Spleen (tissue), 11 donors: ENCODE measurements around the gene BUB3. TPM values are rescaled to one million over a fixed set of nuclear protein-coding genes. Genes with fewer than 3 reads are reported as not detected.

Experiments used
- DNase-seq: peaks from one replicate; pipeline ENCODE4 v3.0.0-alpha.2; 2020
- H3K27ac ChIP-seq, 8 donors: fragments of 200-600 bp; sonication (generic) in 7 of 8; 1 replicate in 4 of 8; 2 replicates in 4 of 8; pipeline versions ENCODE4 v1.5.0 to v1.8.0; 2016 to 2021; ENCODE audit warnings: inconsistent platforms in 4 of 8, mild to moderate bottlenecking in 4 of 8, moderate library complexity in 1 of 8
- H3K27me3 ChIP-seq, 7 donors: fragments of 200-600 bp; sonication (generic) in 6 of 7; replicated peaks in 1 of 7; 1 replicate in 4 of 7; 2 replicates in 3 of 7; pipeline versions ENCODE4 v1.5.0 to v1.8.0; 2016 to 2021; ENCODE audit warnings: inconsistent platforms in 3 of 7, mild to moderate bottlenecking in 1 of 7
- H3K36me3 ChIP-seq, 6 donors: fragments of 200-600 bp; sonication (generic) in 5 of 6; 1 replicate in 4 of 6; 2 replicates in 2 of 6; pipeline versions ENCODE4 v1.5.0 to v1.8.0; 2016 to 2021; ENCODE audit warnings: inconsistent platforms in 2 of 6
- H3K4me1 ChIP-seq, 6 donors: fragments of 200-600 bp; sonication (generic) in 5 of 6; 1 replicate in 3 of 6; 2 replicates in 3 of 6; pipeline versions ENCODE4 v1.5.0 to v1.8.0; 2016 to 2021; ENCODE audit warnings: inconsistent platforms in 3 of 6
- H3K4me3 ChIP-seq, 8 donors: fragments of 200-600 bp; sonication (generic) in 7 of 8; 1 replicate in 4 of 8; 2 replicates in 4 of 8; pipeline versions ENCODE4 v1.5.0 to v1.8.0; 2016 to 2021; ENCODE audit warnings: inconsistent platforms in 4 of 8, mild to moderate bottlenecking in 4 of 8, moderate library complexity in 2 of 8
- H3K9me3 ChIP-seq, 8 donors: fragments of 200-600 bp; sonication (generic) in 7 of 8; 1 replicate in 4 of 8; 2 replicates in 4 of 8; pipeline versions ENCODE4 v1.5.0 to v1.8.0; 2016 to 2021; ENCODE audit warnings: inconsistent platforms in 4 of 8
- CTCF ChIP-seq, 11 experiments: fragments of 200-600 bp in 7 of 11; fragments of 450-650 bp in 4 of 11; sonication (generic) in 4 of 11; IDR thresholded peaks in 8 of 11; conservative IDR thresholded peaks in 3 of 11; 1 replicate in 7 of 11; 2 replicates in 4 of 11; pipeline versions ENCODE4 v1.4.0 to v1.8.0; 2016 to 2021; ENCODE audit warnings: antibody characterized with exemption in 11 of 11, inconsistent platforms in 4 of 11, mild to moderate bottlenecking in 1 of 11
- POLR2A ChIP-seq, 3 donors: fragments of 450-650 bp; IDR thresholded peaks; one replicate each; pipeline ENCODE4 v1.5.1; 2017; ENCODE audit warnings: antibody characterized with exemption in 3 of 3, mild to moderate bottlenecking in 1 of 3
- POLR2AphosphoS5 ChIP-seq, 3 donors: sonication (generic); formaldehyde crosslinking; IDR thresholded peaks; one replicate each; pipeline ENCODE4 v1.5.1; 2017; ENCODE audit warnings: antibody characterized with exemption in 3 of 3
- WGBS, 5 donors: extraction: QIAGEN DNeasy Blood & Tissue Kit in 3 of 5; methylation state at CpG; one replicate each; pipeline versions ENCODE4 v1.1.5 to v1.1.7; 2013 to 2018; 5-methylcytosine and 5-hydroxymethylcytosine counted together
- intact Hi-C: fragments of 100-400 bp; cut with DNase I; formaldehyde crosslinking; loops from one replicate; pipeline ENCODE4 v1.15.0; 2023; ENCODE audit warnings: low total_unique reads
- polyA plus RNA-seq, 3 donors: library from polyadenylated mRNA; stranded (reverse); fragments of 200-250 nt; gene quantifications; one replicate each; pipeline ENCODE4 v1.2.1, GENCODE V29; 2013
- total RNA-seq, 7 donors: library from RNA; depleted of rRNA in 3 of 7; stranded (reverse); fragments of >200 nt in 3 of 7; fragmentation: NEBNext Ultra II Directional in 4 of 7; extraction: Animal tissue kit (Norgen Biotek cat#: 25700) in 4 of 7; gene quantifications; one replicate each; pipeline versions ENCODE4 v1.1.0 to v1.2.1, GENCODE V29; 2016 to 2021
- donor health status: healthy with polysubstance abuse.
- donor health status: DM: no; HTN: no; CAD: no; lungs with moderate emphysema.
- donor health status: DM: no; HTN: no; CAD: no.
- donor health status: Bipolar disorder and iron deficiency.
- donor health status: healthy.
- donor health status: DM: no; HTN: no; CAD: no.
- donor health status: DM: yes; HTN: yes; CAD: no.

BUB3 gene
- total and polyA plus RNA-seq, 10 donors: 33.7 to 193 (median 98.4) TPM

- intact Hi-C loops: loop anchor here (10.0 kb wide), 1 partner anchor 200 kb away; the partner anchor contains the start of gene C10orf88
- Histone ChIP-seq H3K27ac (peak overlapping the region; percentile 91 to 97 (median 95)), H3K4me3 (peak overlapping the region; percentile 88 to 97 (median 94)), H3K9me3 (no peaks in the 10 kb centered on the region), H3K4me1 (peaks cover 32 to 77% (median 69%) of the 10 kb centered on the region in 6 donors), H3K36me3 (peaks cover 0 to 44% (median 24%) of the 10 kb centered on the region in 6 donors), H3K27me3 (peaks cover 13 to 36% (median 30%) of the 10 kb centered on the region in 7 donors)
- DNase-seq: peak; percentile 95
- TF ChIP-seq POLR2A (IDR thresholded peaks at IDR 0.05): no peak
- no peak for TF ChIP-seq POLR2AphosphoS5 (IDR thresholded peaks at IDR 0.05)
- no peak for TF ChIP-seq CTCF (IDR thresholded peaks at IDR 0.05 in 8 of 11, conservative IDR thresholded peaks at IDR 0.05 in 3 of 11)
- WGBS, 5 donors: 6 to 14% (median 8%) methylated on average over 25 to 49 of the region's 49 CpGs
Measured at GRCh38 chr10:123154711-123155505, 706 bp downstream of the BUB3 start.

DNA sequence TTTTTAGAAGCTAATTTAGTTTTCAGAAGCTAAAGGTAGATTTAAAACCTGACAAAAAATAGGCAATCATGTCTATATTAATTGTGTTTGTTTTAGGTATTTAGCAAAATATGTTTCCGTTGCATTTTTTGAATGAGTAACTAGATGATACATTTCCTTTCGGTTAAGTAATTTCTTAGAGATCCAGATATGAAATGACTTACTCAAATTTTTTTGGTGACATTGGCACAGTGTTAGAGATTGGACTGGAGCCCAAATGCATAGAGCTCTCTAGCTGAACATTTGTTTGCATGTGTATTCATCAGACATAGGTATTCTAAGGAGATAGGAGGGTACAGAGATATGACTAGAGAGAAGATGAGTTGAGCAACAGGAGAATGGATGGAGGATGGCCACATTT is 1.9 kb downstream of the BUB3 start:
- Histone ChIP-seq H3K27ac (no peak overlapping the region), H3K4me1 (peaks cover 29 to 77% (median 69%) of the 10 kb centered on the region in 6 donors), H3K36me3 (peaks cover 0 to 56% (median 29%) of the 10 kb centered on the region in 6 donors), H3K27me3 (peaks cover 4 to 25% (median 18%) of the 10 kb centered on the region in 7 donors), H3K9me3 (no peaks in the 10 kb centered on the region), H3K4me3 (peak overlapping the region in 1 of 8 donors; percentile 95)
- WGBS, 5 donors: 80 to 94% (median 87%) methylated on average over 2 of the region's 2 CpGs
- TF ChIP-seq CTCF (IDR thresholded peaks at IDR 0.05 in 8 of 11, conservative IDR thresholded peaks at IDR 0.05 in 3 of 11): no peak
- no peak for TF ChIP-seq POLR2A (IDR thresholded peaks at IDR 0.05)
- no peak for TF ChIP-seq POLR2AphosphoS5 (IDR thresholded peaks at IDR 0.05)
- intact Hi-C loops: loop anchor here (10.0 kb wide), 1 partner anchor 201 kb away; the partner anchor contains the start of gene C10orf88
- DNase-seq: no peak

GRCh38 chr10:123157210-123157609 is 3.0 kb downstream of the BUB3 start:
- H3K9me3 ChIP-seq: no peaks in the 10 kb centered on the region
- WGBS, 5 donors: 73 to 88% (median 81%) methylated on average over 3 of the region's 3 CpGs
- TF ChIP-seq CTCF (IDR thresholded peaks at IDR 0.05 in 8 of 11, conservative IDR thresholded peaks at IDR 0.05 in 3 of 11) (no peak), POLR2A (IDR thresholded peaks at IDR 0.05) (no peak), POLR2AphosphoS5 (IDR thresholded peaks at IDR 0.05) (no peak)
- no peak overlapping the region for H3K27ac ChIP-seq
- H3K27me3 ChIP-seq: peaks cover 0 to 13% (median 8%) of the 10 kb centered on the region in 7 donors
- H3K36me3 ChIP-seq: peaks cover 0 to 67% (median 37%) of the 10 kb centered on the region in 6 donors
- no peak for DNase-seq
- H3K4me3 ChIP-seq: no peak overlapping the region
- intact Hi-C loops: loop anchor here (10.0 kb wide), 1 partner anchor 202 kb away; the partner anchor contains the start of gene C10orf88
- H3K4me1 ChIP-seq: peaks cover 25 to 80% (median 66%) of the 10 kb centered on the region in 6 donors

- no peak for DNase-seq
- H3K27ac ChIP-seq: no peak overlapping the region
- no peaks in the 10 kb centered on the region for H3K27me3 ChIP-seq
- H3K9me3 ChIP-seq: no peaks in the 10 kb centered on the region
- peaks cover 24 to 84% (median 65%) of the 10 kb centered on the region in 6 donors for H3K4me1 ChIP-seq
- peaks cover 0 to 82% (median 52%) of the 10 kb centered on the region in 6 donors for H3K36me3 ChIP-seq
- TF ChIP-seq POLR2AphosphoS5 (IDR thresholded peaks at IDR 0.05): no peak
- no peak for TF ChIP-seq CTCF (IDR thresholded peaks at IDR 0.05 in 8 of 11, conservative IDR thresholded peaks at IDR 0.05 in 3 of 11)
- no peak for TF ChIP-seq POLR2A (IDR thresholded peaks at IDR 0.05)
- WGBS, 5 donors: 83 to 98% (median 96%) methylated on average over 1 of the region's 1 CpG
- H3K4me3 ChIP-seq: no peak overlapping the region
- intact Hi-C loops: loop anchor here (10.0 kb wide), 1 partner anchor 204 kb away; the partner anchor contains the start of gene C10orf88
Measured at GRCh38 chr10:123158682-123159081, 4.5 kb downstream of the BUB3 start.
